Hematopoietic multipotent progenitor cell treated with erythropoietin and hydrocortisone succinate and interleukin-3 and kit ligand, for 8 days (in vitro differentiated cells): ENCODE data around the gene BNIP3.
"Not testable (repeated sequence)": the region's sequence is repeated elsewhere in the genome, so short reads cannot be mapped to it uniquely, and the experiment has no call there.

Source experiments
- DNase-seq: peaks from one replicate; pipeline ENCODE4 v3.0.0-alpha.2; 2015

Gene BNIP3

GRCh38 chr10:131928248-131929095 lies 53.3 kb downstream of the BNIP3 start:
- DNase-seq = peak; percentile 12

- DNase-seq = no peak
Measured at GRCh38 chr10:131926743-131927595, 54.8 kb downstream of the BNIP3 start.

- DNase-seq = no peak
Measured at GRCh38 chr10:131926253-131926652, 55.5 kb downstream of the BNIP3 start.

- DNase-seq = no peak
Measured at GRCh38 chr10:131925716-131926115, 56.0 kb downstream of the BNIP3 start.

GRCh38 chr10:131925011-131925649 lies 56.6 kb downstream of the BNIP3 start:
- no peak for DNase-seq

GRCh38 chr10:131923038-131923756 lies 58.5 kb downstream of the BNIP3 start:
- DNase-seq = no peak

GRCh38 chr10:131921184-131921583 lies 60.5 kb downstream of the BNIP3 start:
- DNase-seq = no peak

GRCh38 chr10:131920693-131921092 lies 61.0 kb downstream of the BNIP3 start:
- no peak for DNase-seq

GRCh38 chr10:131920151-131920550 lies 61.6 kb downstream of the BNIP3 start:
- DNase-seq = no peak

- DNase-seq = not testable (repeated sequence)
Measured at GRCh38 chr10:131919461-131919860, 62.3 kb downstream of the BNIP3 start.
